Thyroid gland (tissue), 4 donors: ENCODE measurements around the gene JAKMIP2.

ENCODE experiments used
- CTCF ChIP-seq, 6 experiments: fragments of 200-600 bp in 3 of 6; fragments of 450-650 bp in 3 of 6; sonication (generic) in 3 of 6; IDR thresholded peaks; one replicate each; pipeline ENCODE4 v1.5.1; 2016 to 2019; ENCODE audit warnings: antibody characterized with exemption in 6 of 6, mild to moderate bottlenecking in 2 of 6, inconsistent platforms in 1 of 6, moderate library complexity in 1 of 6
- POLR2A ChIP-seq, 2 donors: fragments of 450-650 bp; IDR thresholded peaks; one replicate each; pipeline ENCODE4 v1.6.1; 2017; ENCODE audit warnings: antibody characterized with exemption in 2 of 2, mild to moderate bottlenecking in 2 of 2, moderate library complexity in 1 of 2

DNA sequence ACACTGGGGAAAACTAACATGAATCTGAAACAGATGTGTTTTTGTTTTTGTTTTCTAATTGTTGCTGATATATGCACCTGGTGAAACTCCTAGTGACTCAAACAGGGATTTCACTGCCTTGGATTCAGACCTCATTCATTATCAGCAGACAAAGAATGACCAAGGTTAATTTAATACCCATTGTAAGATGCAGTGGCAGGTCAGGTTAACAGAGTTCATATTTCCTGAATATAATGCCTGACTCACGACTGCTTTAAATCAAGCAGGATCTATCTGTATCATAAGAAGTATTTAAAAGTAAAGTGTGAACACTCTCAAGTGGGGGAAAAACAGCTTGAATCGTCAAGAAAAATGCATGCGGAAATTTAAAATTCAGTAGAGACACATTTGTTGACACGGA is 5.5 kb downstream of the JAKMIP2 start:
- TF ChIP-seq CTCF (IDR thresholded peaks at IDR 0.05) (no peak), POLR2A (IDR thresholded peaks at IDR 0.05) (no peak)
